GM12878 (cell line): ENCODE data around the gene JUND. TPM values are rescaled to one million over a fixed set of nuclear protein-coding genes. Genes with fewer than 3 reads are reported as not detected.

Experiments
- ASH2L ChIP-seq: fragments of 300-600, 200-600 bp; sonication (generic); IDR thresholded peaks from 2 replicates; pipeline ENCODE4 v1.6.1; 2017; ENCODE audit warnings: low read depth, mild to moderate bottlenecking, borderline replicate concordance
- BHLHE40 ChIP-seq, 2 experiments: fragments of 450-650 bp in 1 of 2; IDR thresholded peaks; 2 replicates each; pipeline ENCODE4 v1.6.1; 2011 to 2017; ENCODE audit warnings: low read depth in 2 of 2, borderline replicate concordance in 1 of 2, improper control_type of control experiment in 1 of 2, low read length in 1 of 2, mild to moderate bottlenecking in 1 of 2
- CBX3 ChIP-seq: fragments of 200-600 bp; sonication (generic); IDR thresholded peaks from 2 replicates; pipeline ENCODE4 v1.6.1; 2016; ENCODE audit warnings: low read depth, borderline replicate concordance
- DPF2 ChIP-seq: fragments of 450-650 bp; IDR thresholded peaks from 2 replicates; pipeline ENCODE4 v1.6.1; 2017; ENCODE audit warnings: mild to moderate bottlenecking
- E4F1 ChIP-seq: fragments of 450-650 bp; IDR thresholded peaks from 2 replicates; pipeline ENCODE4 v1.6.1; 2018; ENCODE audit warnings: borderline replicate concordance, mild to moderate bottlenecking; ENCODE audit not compliant: partially characterized antibody
- ETV6 ChIP-seq, 2 experiments: fragments of 450-650 bp in 1 of 2; IDR thresholded peaks in 1 of 2; conservative IDR thresholded peaks in 1 of 2; 2 replicates each; pipeline ENCODE4 v1.6.1; 2014; ENCODE audit warnings: antibody characterized with exemption in 1 of 2, borderline replicate concordance in 1 of 2, low read depth in 1 of 2, mild to moderate bottlenecking in 1 of 2, moderate library complexity in 1 of 2
- FOS ChIP-seq: IDR thresholded peaks from 3 replicates; pipeline ENCODE4 v1.6.1; 2011; ENCODE audit warnings: borderline replicate concordance; ENCODE audit not compliant: insufficient read length; ENCODE audit errors: extremely low read depth
- GABPA ChIP-seq: IDR thresholded peaks from 2 replicates; pipeline ENCODE4 v1.6.1; 2014; ENCODE audit warnings: antibody characterized with exemption, low read depth, mild to moderate bottlenecking, inconsistent platforms
- GATAD2B ChIP-seq: fragments of 450-650 bp; conservative IDR thresholded peaks from 2 replicates; pipeline ENCODE4 v1.6.1; 2017; ENCODE audit warnings: low read depth, mild to moderate bottlenecking, moderate library complexity
- HDGF ChIP-seq: fragments of 450-650 bp; IDR thresholded peaks from 2 replicates; pipeline ENCODE4 v1.6.1; 2016; ENCODE audit warnings: antibody characterized with exemption
- NBN ChIP-seq: fragments of 450-650 bp; IDR thresholded peaks from 2 replicates; pipeline ENCODE4 v1.6.1; 2016
- NFYA ChIP-seq: IDR thresholded peaks from 2 replicates; pipeline ENCODE4 v1.6.1; 2011; ENCODE audit warnings: low read depth, mild to moderate bottlenecking, low read length, improper control_type of control experiment, borderline replicate concordance
- NR2F1 ChIP-seq: fragments of 450-650 bp; conservative IDR thresholded peaks from 2 replicates; pipeline ENCODE4 v1.6.1; 2017; ENCODE audit warnings: mild to moderate bottlenecking
- PBX3 ChIP-seq: IDR thresholded peaks from 2 replicates; pipeline ENCODE4 v1.6.1; 2011; ENCODE audit warnings: mild to moderate bottlenecking, low read depth, low read length, moderate library complexity; ENCODE audit not compliant: insufficient replicate concordance
- PKNOX1 ChIP-seq: fragments of 450-650 bp; IDR thresholded peaks from 2 replicates; pipeline ENCODE4 v1.6.1; 2016; ENCODE audit warnings: mild to moderate bottlenecking
- RAD21 ChIP-seq: IDR thresholded peaks from 2 replicates; pipeline ENCODE4 v1.6.1; 2011; ENCODE audit warnings: mild to moderate bottlenecking, low read depth, low read length, moderate library complexity; ENCODE audit not compliant: insufficient read depth
- RB1 ChIP-seq: fragments of 450-650 bp; formaldehyde crosslinking; IDR thresholded peaks from 2 replicates; pipeline ENCODE4 v1.6.1; 2017; ENCODE audit warnings: mild to moderate bottlenecking, borderline replicate concordance
- RELA ChIP-seq: fragments of 450-650 bp; IDR thresholded peaks from 2 replicates; pipeline ENCODE4 v1.8.0; 2014; ENCODE audit warnings: borderline replicate concordance; ENCODE audit not compliant: partially characterized antibody
- SREBF2 ChIP-seq: IDR thresholded peaks from 2 replicates; pipeline ENCODE4 v1.6.1; 2012; ENCODE audit warnings: mild to moderate bottlenecking, low read length
- STAT1 ChIP-seq: fragments of 450-650 bp; conservative IDR thresholded peaks from 2 replicates; pipeline ENCODE4 v1.6.1; 2014; ENCODE audit warnings: antibody characterized with exemption, mild to moderate bottlenecking
- TCF12 ChIP-seq: IDR thresholded peaks from 2 replicates; pipeline ENCODE4 v1.6.1; 2011; ENCODE audit warnings: low read depth, mild to moderate bottlenecking, low read length
- YBX1 ChIP-seq: fragments of 450-650 bp; IDR thresholded peaks from 2 replicates; pipeline ENCODE4 v1.6.1; 2016; ENCODE audit warnings: antibody characterized with exemption
- YY1 ChIP-seq: IDR thresholded peaks from 2 replicates; pipeline ENCODE4 v1.6.1; 2011; ENCODE audit warnings: low read depth, mild to moderate bottlenecking, low read length
- polyA plus RNA-seq, 11 experiments: library from polyadenylated mRNA; depleted of rRNA in 4 of 11; unstranded in 6 of 11; stranded (reverse) in 5 of 11; fragments of >200 nt; fragmentation: Nextera tagmentation in 4 of 11; fragmentation: Illumina TruSeq in 1 of 11; extraction: Ambion mirVana in 4 of 11; extraction: Trizol in 1 of 11; gene quantifications; 1 replicate in 1 of 11; 2 replicates in 10 of 11; pipeline versions ENCODE4 v1.2.1 to v1.2.3, GENCODE V29; 2011 to 2016; ENCODE audit warnings: inconsistent platforms in 2 of 11, missing spikeins in 2 of 11, low read depth in 1 of 11
- total RNA-seq, 4 experiments: library from RNA; depleted of rRNA in 3 of 4; stranded (reverse); fragments of >200 nt in 3 of 4; fragmentation: Illumina TruSeq in 1 of 4; extraction: Trizol in 1 of 4; gene quantifications; 2 replicates each; pipeline versions ENCODE4 v1.2.1 to v1.2.3, GENCODE V29; 2013 to 2021
- TF ChIP-seq, protein P1 (sequence below): fragments of 450-650 bp; conservative IDR thresholded peaks from 2 replicates; pipeline ENCODE4 v1.6.1; 2017; ENCODE audit warnings: mild to moderate bottlenecking, moderate library complexity

The JUND gene
- total and polyA plus RNA-seq, 10 of the 15 experiments (the other 5 are each of a cell fraction or from before 2014, with no cell fraction given), result 7.4 to 164 (median 18.8) TPM

- TF ChIP-seq NBN, result peak; percentile 22; the same call in 1 of the 2 replicates
- TF ChIP-seq PBX3, result peak; percentile 93
- peak; percentile 68 for TF ChIP-seq FOS
- TF ChIP-seq STAT1, result peak; percentile 83; the same call in 1 of the 2 replicates
- TF ChIP-seq TCF12, result peak; percentile 66
- TF ChIP-seq GABPA, result 0 out of 2 replicates have a peak, but pooled peaks have one; percentile 28
- no peak for TF ChIP-seq ETV6 (conservative IDR thresholded peaks at IDR 0.05 in 1 of 2, IDR thresholded peaks at IDR 0.05 in 1 of 2; ENCODE audit: borderline replicate concordance in 1 of 2, low read depth in 1 of 2)
- peak; percentile 93 for TF ChIP-seq DPF2
- peak in 1 of 2 experiments; percentile 79; a peak in 2 of 4 replicates for TF ChIP-seq BHLHE40 (IDR thresholded peaks at IDR 0.05; ENCODE audit: borderline replicate concordance in 1 of 2, low read depth in 2 of 2, low read length in 1 of 2)
- TF ChIP-seq RB1, result peak; percentile 91; the same call in 1 of the 2 replicates
- peak; percentile 60 for TF ChIP-seq YY1
- TF ChIP-seq CBX3, result no peak
- TF ChIP-seq GATAD2B, result peak; percentile 77
- TF ChIP-seq, protein P1, sequence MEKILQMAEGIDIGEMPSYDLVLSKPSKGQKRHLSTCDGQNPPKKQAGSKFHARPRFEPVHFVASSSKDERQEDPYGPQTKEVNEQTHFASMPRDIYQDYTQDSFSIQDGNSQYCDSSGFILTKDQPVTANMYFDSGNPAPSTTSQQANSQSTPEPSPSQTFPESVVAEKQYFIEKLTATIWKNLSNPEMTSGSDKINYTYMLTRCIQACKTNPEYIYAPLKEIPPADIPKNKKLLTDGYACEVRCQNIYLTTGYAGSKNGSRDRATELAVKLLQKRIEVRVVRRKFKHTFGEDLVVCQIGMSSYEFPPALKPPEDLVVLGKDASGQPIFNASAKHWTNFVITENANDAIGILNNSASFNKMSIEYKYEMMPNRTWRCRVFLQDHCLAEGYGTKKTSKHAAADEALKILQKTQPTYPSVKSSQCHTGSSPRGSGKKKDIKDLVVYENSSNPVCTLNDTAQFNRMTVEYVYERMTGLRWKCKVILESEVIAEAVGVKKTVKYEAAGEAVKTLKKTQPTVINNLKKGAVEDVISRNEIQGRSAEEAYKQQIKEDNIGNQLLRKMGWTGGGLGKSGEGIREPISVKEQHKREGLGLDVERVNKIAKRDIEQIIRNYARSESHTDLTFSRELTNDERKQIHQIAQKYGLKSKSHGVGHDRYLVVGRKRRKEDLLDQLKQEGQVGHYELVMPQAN, result peak; percentile 95
- no peak; the same call in 1 of the 2 replicates for TF ChIP-seq NR2F1
- peak; percentile 58 for TF ChIP-seq RAD21
- peak; percentile 98 for TF ChIP-seq PKNOX1
- TF ChIP-seq HDGF, result peak; percentile 84
- peak; percentile 98 for TF ChIP-seq E4F1
- TF ChIP-seq ASH2L, result 0 out of 2 replicates have a peak, but pooled peaks have one; percentile 41
- TF ChIP-seq SREBF2, result no peak
- TF ChIP-seq RELA, result peak; percentile 39
- TF ChIP-seq NFYA, result no peak
- no peak for TF ChIP-seq YBX1
These were observed 41.5 kb upstream of the JUND start, which contains the start of gene LSM4 (continued) for GRCh38 chr19:18322759-18323460.
